Erythroblast (primary cell): ENCODE measurements around the gene ANKRD1.

Source experiments
- DNase-seq, 2 experiments: peaks; one replicate each; lab custom pipeline; 2025; lab: John Stamatoyannopoulos, UW
- GATA1 ChIP-seq: IDR thresholded peaks from 2 replicates; pipeline ENCODE4 v1.6.1; 2011; ENCODE audit warnings: low read depth, mild to moderate bottlenecking, control low read depth, low read length, moderate library complexity
- POLR2A ChIP-seq: IDR thresholded peaks from 2 replicates; pipeline ENCODE4 v1.6.1; 2011; ENCODE audit warnings: mild to moderate bottlenecking, low read length

ANKRD1 gene

GRCh38 chr10:90879062-90879461 is 41.8 kb downstream of the ANKRD1 start:
- no peak for TF ChIP-seq POLR2A
- no peak for DNase-seq

GRCh38 chr10:90872648-90873020 is 48.3 kb downstream of the ANKRD1 start:
- DNase-seq = peak; percentile 49 to 58
- TF ChIP-seq GATA1 (no peak), POLR2A (no peak)

GRCh38 chr10:90871766-90872647 is 48.9 kb downstream of the ANKRD1 start, which contains the start of gene RPP30:
TSS of gene RPP30 (plus strand) at chr10:90871974. CDS start at chr10:90871987, 13 bp downstream.
- DNase-seq = peak; percentile 87 to 88
- TF ChIP-seq POLR2A = peak; percentile 75
- no peak for TF ChIP-seq GATA1

- peak; percentile 58 to 70 for DNase-seq
These were observed 49.6 kb downstream of the ANKRD1 start for GRCh38 chr10:90871279-90871765.

GRCh38 chr10:90866050-90866598 is 54.8 kb downstream of the ANKRD1 start:
- no peak for DNase-seq
- no peak for TF ChIP-seq GATA1
- TF ChIP-seq POLR2A = no peak

More at GRCh38 chr10:90871279-90871765, 49.6 kb downstream of the ANKRD1 start:
- TF ChIP-seq GATA1 (no peak), POLR2A (no peak)

- peak in 1 of 2 experiments; percentile 11 for DNase-seq
- no peak for TF ChIP-seq POLR2A
- TF ChIP-seq GATA1 = no peak
These were observed 55.5 kb downstream of the ANKRD1 start for GRCh38 chr10:90865401-90865800.

- TF ChIP-seq GATA1 (no peak), POLR2A (no peak)
- DNase-seq = peak in 1 of 2 experiments; percentile 26
These were observed 57.9 kb downstream of the ANKRD1 start for GRCh38 chr10:90862908-90863514.
